PC-9 (cell line): Measurements from ENCODE around the gene SLC52A3. TPM values are rescaled to one million over a fixed set of nuclear protein-coding genes. Genes with fewer than 3 reads are reported as not detected.

ENCODE experiments used
- BruUV-seq: library from RNA; stranded (reverse); fragments of 400-500 nt; replicated peaks from 2 replicates; lab custom pipeline; 2021; lab: Mats Ljungman, UMichigan
- CTCF ChIA-PET: fragments of 300-600 bp; sonication (Branson Sonifier 250); formaldehyde crosslinking; loops from one replicate; lab custom pipeline; 2022; ENCODE audit warnings: antibody characterized with exemption; lab: Charles Lee
- POLR2A ChIA-PET: fragments of 300-600 bp; sonication (Branson Sonifier 250); formaldehyde crosslinking; loops from one replicate; lab custom pipeline; 2022; ENCODE audit warnings: antibody characterized with exemption; ENCODE audit not compliant: unreplicated experiment; lab: Charles Lee
- DNase-seq, 2 experiments: peaks; one replicate each; pipeline versions ENCODE4 v3.0.0 to v3.0.0-alpha.2; 2015 to 2022; ENCODE audit warnings: mixed read lengths in 1 of 2
- H2AFZ ChIP-seq: fragments of 200-600 bp; sonication (generic); 2 replicates; pipeline ENCODE4 v1.8.1; 2017; ENCODE audit warnings: antibody characterized with exemption
- H3F3A ChIP-seq: fragments of 200-600 bp; sonication (generic); 2 replicates; pipeline ENCODE4 v1.8.1; 2017; ENCODE audit warnings: antibody characterized with exemption, mild to moderate bottlenecking, low read depth; ENCODE audit not compliant: insufficient read depth
- H3K27ac ChIP-seq: fragments of 200-600 bp; sonication (generic); 2 replicates; pipeline ENCODE4 v1.6.1; 2016; ENCODE audit warnings: mixed run types
- H3K27me3 ChIP-seq: fragments of 200-600 bp; sonication (generic); 2 replicates; pipeline ENCODE4 v1.6.1; 2016; ENCODE audit warnings: low read depth, mixed run types; ENCODE audit not compliant: insufficient read depth
- H3K36me3 ChIP-seq: fragments of 200-600 bp; sonication (generic); 2 replicates; pipeline ENCODE4 v1.6.1; 2016; ENCODE audit warnings: low read depth, mixed run types
- H3K4me1 ChIP-seq: fragments of 200-600 bp; sonication (generic); replicated peaks from 2 replicates; pipeline ENCODE4 v1.6.1; 2016; ENCODE audit warnings: mixed run types; ENCODE audit not compliant: insufficient read depth
- H3K4me2 ChIP-seq: fragments of 200-600 bp; sonication (generic); 2 replicates; pipeline ENCODE4 v1.6.1; 2017; ENCODE audit warnings: mixed run types
- H3K4me3 ChIP-seq: fragments of 200-600 bp; sonication (generic); 2 replicates; pipeline ENCODE4 v1.6.1; 2016; ENCODE audit warnings: mixed run types
- H3K79me2 ChIP-seq: fragments of 200-600 bp; sonication (generic); 2 replicates; pipeline ENCODE4 v1.6.1; 2017; ENCODE audit warnings: low read depth, mixed run types
- H3K9me2 ChIP-seq: fragments of 200-600 bp; sonication (generic); 2 replicates; pipeline ENCODE4 v1.8.1; 2017; ENCODE audit warnings: mild to moderate bottlenecking; ENCODE audit not compliant: insufficient read depth
- H3K9me3 ChIP-seq: fragments of 200-600 bp; sonication (generic); 2 replicates; pipeline ENCODE4 v1.8.1; 2016; ENCODE audit warnings: low read depth; ENCODE audit not compliant: insufficient read depth
- H4K20me1 ChIP-seq: fragments of 200-600 bp; sonication (generic); 2 replicates; pipeline ENCODE4 v1.8.1; 2017; ENCODE audit not compliant: insufficient read depth
- EZH2 ChIP-seq: fragments of 200-600 bp; sonication (generic); IDR thresholded peaks from 2 replicates; pipeline ENCODE4 v1.8.0; 2017; ENCODE audit warnings: antibody characterized with exemption, low read depth
- intact Hi-C: fragments of 100-400 bp; cut with micrococcal nuclease; formaldehyde crosslinking; loops from one replicate; pipeline ENCODE4 v1.10.0; 2022; ENCODE audit not compliant: unreplicated experiment
- total RNA-seq: library from RNA; stranded (reverse); gene quantifications from 2 replicates; pipeline ENCODE4 v1.2.3, GENCODE V29; 2021
- TF ChIP-seq, protein P1 (sequence below): fragments of 200-600 bp; sonication (generic); conservative IDR thresholded peaks from 2 replicates; pipeline ENCODE4 v1.6.1; 2017; ENCODE audit warnings: mixed run types, antibody characterized with exemption, mild to moderate bottlenecking, moderate library complexity

Gene SLC52A3
- total RNA-seq, 1 experiment from 2014 or later, result 6.9 TPM

DNA sequence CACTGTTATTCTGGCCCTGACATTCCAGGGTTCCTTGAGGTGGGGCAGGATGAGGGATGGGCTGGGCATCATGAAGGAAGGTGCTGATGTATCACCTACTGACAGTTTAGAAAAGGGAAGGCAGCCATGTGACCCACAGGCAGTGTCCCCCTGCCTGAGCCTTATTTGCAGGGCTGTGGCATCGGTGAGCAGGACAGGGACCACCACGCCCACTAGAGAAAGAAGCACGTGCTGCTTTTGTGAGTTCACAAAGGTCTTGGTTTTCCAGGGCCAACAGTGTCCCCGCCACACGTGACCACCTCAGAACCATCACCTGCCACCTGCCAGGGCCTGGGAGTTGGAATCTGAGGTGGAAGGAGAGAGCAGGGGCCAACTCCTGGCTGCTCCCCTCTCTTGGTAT, 49.2 kb downstream of the SLC52A3 start:
- Histone ChIP-seq H3F3A (no peaks in the 10 kb centered on the region), H3K36me3 (no peaks in the 10 kb centered on the region), H3K9me3 (no peaks in the 10 kb centered on the region), H3K27ac (no peak overlapping the region), H4K20me1 (no peaks in the 10 kb centered on the region), H3K79me2 (no peaks in the 10 kb centered on the region), H3K4me1 (no peaks in the 10 kb centered on the region), H3K27me3 (peaks cover 77% of the 10 kb centered on the region), H3K4me3 (no peak overlapping the region), H3K4me2 (no peak overlapping the region), H3K9me2 (no peaks in the 10 kb centered on the region), H2AFZ (no peak overlapping the region)
- ChIA-PET POLR2A (no interaction called here), CTCF (no interaction called here)
- intact Hi-C loops, result no loop called here
- TF ChIP-seq, protein P1, sequence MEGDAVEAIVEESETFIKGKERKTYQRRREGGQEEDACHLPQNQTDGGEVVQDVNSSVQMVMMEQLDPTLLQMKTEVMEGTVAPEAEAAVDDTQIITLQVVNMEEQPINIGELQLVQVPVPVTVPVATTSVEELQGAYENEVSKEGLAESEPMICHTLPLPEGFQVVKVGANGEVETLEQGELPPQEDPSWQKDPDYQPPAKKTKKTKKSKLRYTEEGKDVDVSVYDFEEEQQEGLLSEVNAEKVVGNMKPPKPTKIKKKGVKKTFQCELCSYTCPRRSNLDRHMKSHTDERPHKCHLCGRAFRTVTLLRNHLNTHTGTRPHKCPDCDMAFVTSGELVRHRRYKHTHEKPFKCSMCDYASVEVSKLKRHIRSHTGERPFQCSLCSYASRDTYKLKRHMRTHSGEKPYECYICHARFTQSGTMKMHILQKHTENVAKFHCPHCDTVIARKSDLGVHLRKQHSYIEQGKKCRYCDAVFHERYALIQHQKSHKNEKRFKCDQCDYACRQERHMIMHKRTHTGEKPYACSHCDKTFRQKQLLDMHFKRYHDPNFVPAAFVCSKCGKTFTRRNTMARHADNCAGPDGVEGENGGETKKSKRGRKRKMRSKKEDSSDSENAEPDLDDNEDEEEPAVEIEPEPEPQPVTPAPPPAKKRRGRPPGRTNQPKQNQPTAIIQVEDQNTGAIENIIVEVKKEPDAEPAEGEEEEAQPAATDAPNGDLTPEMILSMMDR, result no peak
- TF ChIP-seq EZH2, result no peak
- BruUV-seq, result no TSS peak
- DNase-seq, result no peak

DNA sequence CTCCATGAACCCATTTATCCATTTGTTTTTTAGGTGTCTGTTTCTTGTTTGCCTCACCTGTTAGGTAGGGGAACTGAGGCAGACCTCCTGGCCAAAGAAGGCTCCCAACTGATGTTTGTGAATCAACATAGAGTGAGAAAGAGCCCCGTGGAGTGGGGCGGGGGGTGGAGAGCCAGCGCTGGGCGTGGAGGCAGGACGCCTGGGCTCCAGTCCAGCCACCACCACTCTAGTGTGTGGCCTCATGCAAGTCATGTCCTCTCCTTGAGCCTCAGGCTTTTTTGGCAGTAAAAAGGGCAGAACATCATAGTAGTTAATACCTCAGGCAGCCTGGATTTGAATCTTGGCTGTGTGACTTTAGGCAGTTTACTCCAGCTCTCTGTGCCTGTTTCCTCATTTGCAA, 50.5 kb downstream of the SLC52A3 start:
- Histone ChIP-seq H3K4me2 (no peak overlapping the region), H3F3A (no peaks in the 10 kb centered on the region), H3K9me2 (no peaks in the 10 kb centered on the region), H3K4me3 (no peak overlapping the region), H3K27me3 (peaks cover 68% of the 10 kb centered on the region), H4K20me1 (no peaks in the 10 kb centered on the region), H3K9me3 (peaks cover 2% of the 10 kb centered on the region; the same call in 1 of the 2 replicates), H3K36me3 (no peaks in the 10 kb centered on the region), H2AFZ (no peak overlapping the region), H3K79me2 (no peaks in the 10 kb centered on the region), H3K27ac (no peak overlapping the region), H3K4me1 (no peaks in the 10 kb centered on the region)
- DNase-seq, result no peak
- TF ChIP-seq, protein P1, result no peak
- TF ChIP-seq EZH2, result no peak
- ChIA-PET CTCF (no interaction called here), POLR2A (no interaction called here)
- intact Hi-C loops, result no loop called here
- no TSS peak for BruUV-seq

DNA sequence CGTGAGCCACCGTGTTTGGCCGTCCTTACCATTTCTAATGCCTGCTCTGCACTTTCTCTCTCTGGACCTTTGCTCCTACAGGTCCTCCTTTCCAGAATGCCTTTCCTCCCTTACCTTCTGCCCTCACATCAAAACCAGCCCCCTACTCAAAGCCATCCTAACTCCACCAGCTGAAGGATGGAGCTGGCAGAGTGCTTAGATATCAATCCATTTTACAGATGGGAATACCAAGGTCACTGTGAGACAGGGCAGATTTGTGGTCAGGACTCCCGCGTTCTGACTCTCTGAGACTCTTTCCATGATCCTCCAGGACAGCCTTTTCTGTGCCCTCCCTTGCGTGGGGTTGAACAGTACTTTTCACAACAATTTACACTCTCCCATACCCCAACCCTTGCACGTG, 51.0 kb downstream of the SLC52A3 start:
- Histone ChIP-seq H3K27me3 (peaks cover 62% of the 10 kb centered on the region), H3K4me2 (no peak overlapping the region), H3K9me2 (no peaks in the 10 kb centered on the region), H3K9me3 (peaks cover 2% of the 10 kb centered on the region; the same call in 1 of the 2 replicates), H3K36me3 (no peaks in the 10 kb centered on the region), H2AFZ (no peak overlapping the region), H3K27ac (no peak overlapping the region), H3K4me1 (no peaks in the 10 kb centered on the region), H3K79me2 (no peaks in the 10 kb centered on the region), H4K20me1 (no peaks in the 10 kb centered on the region), H3F3A (no peaks in the 10 kb centered on the region), H3K4me3 (no peak overlapping the region)
- DNase-seq, result no peak
- POLR2A ChIA-PET, result no interaction called here
- CTCF ChIA-PET, result no interaction called here
- no TSS peak for BruUV-seq
- TF ChIP-seq EZH2, result no peak
- TF ChIP-seq, protein P1, result no peak
- intact Hi-C loops, result no loop called here
